DND-41 (cell line): ENCODE results near the gene ASB7.

Experiments used
- ATAC-seq: fragments of 200-7000 bp; cut with Tn5 transposase; 3 replicates; pipeline ENCODE4 v1.9.1; 2021; ENCODE audit warnings: low read depth; ENCODE audit not compliant: insufficient read depth
- DNase-seq: peaks from one replicate; pipeline ENCODE4 v3.0.0-alpha.2; 2020
- H2AFZ ChIP-seq: 2 replicates; pipeline ENCODE4 v1.6.0; 2012; ENCODE audit warnings: low read depth, low read length
- H3K27ac ChIP-seq: 2 replicates; pipeline ENCODE4 v1.5.1; 2012; ENCODE audit warnings: low read length, inconsistent platforms
- H3K27me3 ChIP-seq: fragments of 200-600 bp; sonication (generic); 2 replicates; pipeline ENCODE4 v1.6.0; 2012; ENCODE audit warnings: low read length, mild to moderate bottlenecking, inconsistent platforms; ENCODE audit not compliant: insufficient read depth, poor library complexity
- H3K36me3 ChIP-seq: 2 replicates; pipeline ENCODE4 v1.5.1; 2012; ENCODE audit warnings: low read length, inconsistent platforms; ENCODE audit not compliant: insufficient read depth
- H3K4me1 ChIP-seq: 2 replicates; pipeline ENCODE4 v1.5.1; 2012; ENCODE audit warnings: mild to moderate bottlenecking, low read length; ENCODE audit not compliant: insufficient read depth
- H3K4me2 ChIP-seq: 2 replicates; pipeline ENCODE4 v1.6.0; 2012; ENCODE audit warnings: mild to moderate bottlenecking, moderate library complexity, low read length, inconsistent platforms; ENCODE audit not compliant: insufficient read depth
- H3K4me3 ChIP-seq, 2 experiments: fragments of 200-600 bp in 1 of 2; shearing (Covaris generic) in 1 of 2; 2 replicates each; pipeline ENCODE4 v1.5.1; 2012 to 2016; ENCODE audit warnings: inconsistent platforms in 2 of 2, low read length in 2 of 2, mild to moderate bottlenecking in 2 of 2, low read depth in 1 of 2, moderate library complexity in 1 of 2
- H3K79me2 ChIP-seq: 2 replicates; pipeline ENCODE4 v1.6.0; 2012; ENCODE audit warnings: low read length, inconsistent platforms; ENCODE audit not compliant: insufficient read depth
- H3K9ac ChIP-seq: 2 replicates; pipeline ENCODE4 v1.6.0; 2012; ENCODE audit warnings: low read depth, mild to moderate bottlenecking, inconsistent platforms, low read length, moderate library complexity
- H3K9me3 ChIP-seq: 2 replicates; pipeline ENCODE4 v1.5.1; 2012; ENCODE audit warnings: low read length, moderate library complexity, mild to moderate bottlenecking, inconsistent platforms; ENCODE audit not compliant: insufficient read depth, severe bottlenecking
- H4K20me1 ChIP-seq: 2 replicates; pipeline ENCODE4 v1.6.0; 2012; ENCODE audit warnings: low read length; ENCODE audit not compliant: insufficient read depth
- EZH2 ChIP-seq: IDR thresholded peaks from 3 replicates; pipeline ENCODE4 v1.6.1; 2012; ENCODE audit warnings: borderline replicate concordance, low read depth, mild to moderate bottlenecking, moderate library complexity, low read length, inconsistent platforms; ENCODE audit not compliant: severe bottlenecking
- TF ChIP-seq, protein P1 (sequence below): IDR thresholded peaks from 2 replicates; pipeline ENCODE4 v1.5.1; 2012; ENCODE audit warnings: borderline replicate concordance, low read length, moderate library complexity, mild to moderate bottlenecking; ENCODE audit not compliant: poor library complexity, severe bottlenecking; ENCODE audit errors: extremely low read depth

Gene ASB7

DNA sequence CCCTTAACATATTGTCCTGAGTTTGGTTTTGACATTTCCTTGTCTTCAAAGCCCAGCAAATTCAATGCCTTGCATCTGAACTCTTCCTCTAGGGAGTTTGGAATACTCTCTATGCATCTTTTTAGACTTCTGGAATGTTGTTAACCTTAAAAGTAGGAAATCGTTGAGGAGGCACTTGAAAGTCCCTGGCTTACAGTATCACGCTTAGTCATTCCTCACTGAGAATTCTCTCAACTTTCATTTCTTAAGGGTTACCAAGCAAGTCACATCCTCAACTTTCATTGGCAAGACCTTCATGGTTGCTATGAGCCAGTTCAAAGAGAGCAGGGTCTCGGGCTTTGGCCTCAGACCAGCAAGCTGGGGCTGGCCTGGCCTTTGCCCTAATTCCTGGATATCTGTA is 89.9 kb downstream of the ASB7 start:
- Histone ChIP-seq H3K27me3 (no peaks in the 10 kb centered on the region), H3K4me1 (no peaks in the 10 kb centered on the region), H3K79me2 (no peaks in the 10 kb centered on the region), H3K4me3 (no peak overlapping the region), H3K9ac (no peak overlapping the region), H2AFZ (no peak overlapping the region), H3K36me3 (no peaks in the 10 kb centered on the region), H4K20me1 (no peaks in the 10 kb centered on the region), H3K9me3 (no peaks in the 10 kb centered on the region), H3K4me2 (no peak overlapping the region), H3K27ac (no peak overlapping the region)
- ATAC-seq (no peak), DNase-seq (no peak)
- TF ChIP-seq, protein P1, sequence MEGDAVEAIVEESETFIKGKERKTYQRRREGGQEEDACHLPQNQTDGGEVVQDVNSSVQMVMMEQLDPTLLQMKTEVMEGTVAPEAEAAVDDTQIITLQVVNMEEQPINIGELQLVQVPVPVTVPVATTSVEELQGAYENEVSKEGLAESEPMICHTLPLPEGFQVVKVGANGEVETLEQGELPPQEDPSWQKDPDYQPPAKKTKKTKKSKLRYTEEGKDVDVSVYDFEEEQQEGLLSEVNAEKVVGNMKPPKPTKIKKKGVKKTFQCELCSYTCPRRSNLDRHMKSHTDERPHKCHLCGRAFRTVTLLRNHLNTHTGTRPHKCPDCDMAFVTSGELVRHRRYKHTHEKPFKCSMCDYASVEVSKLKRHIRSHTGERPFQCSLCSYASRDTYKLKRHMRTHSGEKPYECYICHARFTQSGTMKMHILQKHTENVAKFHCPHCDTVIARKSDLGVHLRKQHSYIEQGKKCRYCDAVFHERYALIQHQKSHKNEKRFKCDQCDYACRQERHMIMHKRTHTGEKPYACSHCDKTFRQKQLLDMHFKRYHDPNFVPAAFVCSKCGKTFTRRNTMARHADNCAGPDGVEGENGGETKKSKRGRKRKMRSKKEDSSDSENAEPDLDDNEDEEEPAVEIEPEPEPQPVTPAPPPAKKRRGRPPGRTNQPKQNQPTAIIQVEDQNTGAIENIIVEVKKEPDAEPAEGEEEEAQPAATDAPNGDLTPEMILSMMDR: no peak
- TF ChIP-seq EZH2: no peak

DNA sequence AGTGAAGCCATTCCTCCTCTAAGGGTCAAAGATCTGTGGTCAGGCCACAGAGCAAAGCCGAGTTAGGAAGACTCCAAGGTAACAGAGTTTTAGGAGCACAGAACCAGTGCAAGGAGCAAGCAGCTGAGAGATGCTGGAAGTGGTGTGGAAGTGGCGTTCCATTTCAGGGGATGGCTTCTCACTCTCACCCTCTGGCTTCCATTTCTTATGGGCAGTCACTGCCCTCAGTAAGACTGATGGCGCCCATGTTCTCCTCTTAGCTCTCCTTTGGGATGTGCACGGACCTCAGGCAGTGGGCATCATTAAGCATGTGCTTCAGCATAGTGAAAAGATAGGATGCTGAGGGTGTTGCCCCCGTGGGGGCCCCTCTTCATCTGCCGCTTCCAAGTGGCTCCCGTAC is 90.3 kb downstream of the ASB7 start:
- Histone ChIP-seq H3K9me3 (no peaks in the 10 kb centered on the region), H3K4me3 (no peak overlapping the region), H3K27me3 (no peaks in the 10 kb centered on the region), H3K9ac (no peak overlapping the region), H3K4me2 (no peak overlapping the region), H3K79me2 (no peaks in the 10 kb centered on the region), H3K27ac (no peak overlapping the region), H3K36me3 (no peaks in the 10 kb centered on the region), H4K20me1 (no peaks in the 10 kb centered on the region), H3K4me1 (no peaks in the 10 kb centered on the region), H2AFZ (no peak overlapping the region)
- ATAC-seq (no peak), DNase-seq (no peak)
- TF ChIP-seq EZH2: no peak
- TF ChIP-seq, protein P1: no peak

DNA sequence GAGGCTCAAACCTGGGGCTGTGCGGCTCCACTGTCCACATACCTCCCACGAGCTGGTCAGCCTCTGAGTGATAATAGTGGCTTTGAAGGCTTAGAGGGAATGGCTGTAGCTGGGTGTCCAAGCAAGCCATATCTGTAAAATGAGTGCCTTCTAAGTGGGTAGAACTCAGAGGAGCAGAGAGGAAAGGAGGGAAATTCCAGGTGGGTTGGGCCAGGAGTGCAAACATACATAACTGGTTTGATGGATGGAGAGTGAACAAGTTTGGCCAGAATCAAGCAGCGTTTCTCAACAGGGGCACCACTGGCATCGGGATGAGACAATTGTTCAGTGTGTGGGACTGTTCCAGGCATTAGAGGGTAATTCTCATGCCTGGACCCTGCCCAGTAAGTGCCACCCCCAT is 91.1 kb downstream of the ASB7 start:
- TF ChIP-seq, protein P1: no peak
- no peak for TF ChIP-seq EZH2
- Histone ChIP-seq H4K20me1 (no peaks in the 10 kb centered on the region), H3K9me3 (no peaks in the 10 kb centered on the region), H3K27me3 (no peaks in the 10 kb centered on the region), H3K27ac (no peak overlapping the region), H3K9ac (no peak overlapping the region), H3K4me1 (no peaks in the 10 kb centered on the region), H3K36me3 (no peaks in the 10 kb centered on the region), H2AFZ (no peak overlapping the region), H3K4me3 (no peak overlapping the region), H3K79me2 (no peaks in the 10 kb centered on the region), H3K4me2 (no peak overlapping the region)
- ATAC-seq (no peak), DNase-seq (no peak)

DNA sequence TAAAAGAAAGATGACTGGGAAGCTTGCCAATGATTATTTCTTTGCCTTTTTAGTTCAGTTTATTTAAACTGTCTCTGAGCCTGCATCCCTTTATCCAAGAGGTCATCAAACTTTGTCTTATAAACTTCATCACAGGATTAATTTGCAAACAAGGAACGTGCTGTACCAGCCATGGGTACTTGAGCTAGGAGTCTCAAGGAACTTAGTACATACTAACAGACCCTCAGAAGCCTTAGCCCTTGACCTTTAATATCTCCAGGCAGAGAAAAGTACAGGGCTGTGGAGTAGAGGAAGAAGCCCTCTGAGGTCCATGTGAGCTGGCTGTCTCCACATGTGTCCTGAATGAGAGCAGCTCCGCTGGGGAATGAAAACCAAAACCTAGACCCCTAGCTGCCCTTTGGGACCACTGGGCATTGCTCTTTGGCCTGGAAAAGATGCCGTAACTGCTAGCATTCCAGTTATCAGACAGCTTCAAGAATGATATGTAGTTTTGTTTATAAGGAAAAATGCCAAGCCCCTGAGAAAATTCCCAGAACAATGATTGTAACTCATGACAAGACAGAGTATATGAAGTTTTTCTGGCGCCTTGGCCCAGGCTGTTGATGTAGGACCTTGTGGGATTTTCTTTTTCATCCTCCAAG is 92.1 kb downstream of the ASB7 start:
- Histone ChIP-seq H3K79me2 (no peaks in the 10 kb centered on the region), H3K27me3 (no peaks in the 10 kb centered on the region), H3K27ac (no peak overlapping the region), H3K9me3 (no peaks in the 10 kb centered on the region), H4K20me1 (no peaks in the 10 kb centered on the region), H3K9ac (no peak overlapping the region), H2AFZ (no peak overlapping the region), H3K36me3 (no peaks in the 10 kb centered on the region), H3K4me3 (no peak overlapping the region), H3K4me2 (no peak overlapping the region), H3K4me1 (no peaks in the 10 kb centered on the region)
- ATAC-seq: no peak
- TF ChIP-seq, protein P1: no peak
- TF ChIP-seq EZH2: no peak
- no peak for DNase-seq
